H1 (cell line): ENCODE results near the gene PTBP3. TPM values are rescaled to one million over a fixed set of nuclear protein-coding genes. Genes with fewer than 3 reads are reported as not detected.

Experiments
- HDAC2 ChIP-seq, 2 experiments: fragments of 300-600 bp in 1 of 2; sonication (generic) in 1 of 2; IDR thresholded peaks; 2 replicates each; pipeline ENCODE4 v1.6.1; 2011 to 2012; ENCODE audit warnings: low read depth in 2 of 2, low read length in 2 of 2, mild to moderate bottlenecking in 2 of 2, moderate library complexity in 2 of 2, borderline replicate concordance in 1 of 2, inconsistent platforms in 1 of 2
- SP4 ChIP-seq: IDR thresholded peaks from 2 replicates; pipeline ENCODE4 v1.6.1; 2012; ENCODE audit warnings: low read length, inconsistent platforms
- polyA plus RNA-seq, 7 experiments: library from polyadenylated mRNA; depleted of rRNA in 3 of 7; stranded (reverse) in 5 of 7; unstranded in 2 of 7; fragments of >200 nt in 5 of 7; fragments of 200-250 nt in 2 of 7; gene quantifications; 1 replicate in 5 of 7; 2 replicates in 1 of 7; 4 replicates in 1 of 7; pipeline versions ENCODE4 v1.2.1 to v1.2.3, GENCODE V29; 2011 to 2013; ENCODE audit warnings: missing spikeins in 2 of 7, mixed read lengths in 2 of 7
- total RNA-seq: library from RNA; stranded (reverse); fragmentation: NEBNext Ultra II Directional; extraction: Animal tissue kit (Norgen Biotek cat#: 25700); gene quantifications from 2 replicates; pipeline ENCODE4 v1.2.1, GENCODE V29; 2021

The PTBP3 gene
- total and polyA plus RNA-seq, 2 of the 8 experiments (the other 6 are each of a cell fraction or from before 2014, with no cell fraction given) = 51.0 to 124 TPM

GRCh38 chr9:112338561-112338960 is 5.1 kb upstream of the PTBP3 start (continued):
- no peak for TF ChIP-seq SP4
- no peak for TF ChIP-seq HDAC2 (IDR thresholded peaks at IDR 0.05; ENCODE audit: borderline replicate concordance in 1 of 2, low read depth in 2 of 2, low read length in 2 of 2)
